Amygdala (tissue), 56 donors: ENCODE measurements around the gene UBE2G1.
"Not testable (repeated sequence)": the region's sequence is repeated elsewhere in the genome, so short reads cannot be mapped to it uniquely, and the experiment has no call there.

ENCODE experiments used
- DNase-seq, 56 donors: peaks; one replicate each; lab custom pipeline; 2025; lab: John Stamatoyannopoulos, UW

Gene UBE2G1

GRCh38 chr17:4366327-4367063 lies at the start of gene UBE2G1:
Gene UBE2G1 (minus strand): TSS chr17:4366675. CDS start chr17:4366316, 359 bp downstream.
- peak; percentile 66 to 99 (median 96) for DNase-seq

GRCh38 chr17:4412933-4413831 lies 46.7 kb upstream of the UBE2G1 start:
- peak; percentile 16 to 94 (median 74) for DNase-seq

- DNase-seq, result no peak
Observed at GRCh38 chr17:4411201-4411600, 44.7 kb upstream of the UBE2G1 start.

GRCh38 chr17:4409659-4410058 lies 43.2 kb upstream of the UBE2G1 start:
- DNase-seq, result no peak

- DNase-seq, result no peak
Observed at GRCh38 chr17:4407851-4408250, 41.4 kb upstream of the UBE2G1 start.

GRCh38 chr17:4407216-4407615 lies 40.7 kb upstream of the UBE2G1 start:
- no peak for DNase-seq

- DNase-seq, result no peak
Observed at GRCh38 chr17:4406386-4406785, 39.9 kb upstream of the UBE2G1 start.

- no peak for DNase-seq
Observed at GRCh38 chr17:4405699-4406098, 39.2 kb upstream of the UBE2G1 start.

GRCh38 chr17:4405038-4405669 lies 38.7 kb upstream of the UBE2G1 start:
- DNase-seq, result no peak

GRCh38 chr17:4397840-4398239 lies 31.4 kb upstream of the UBE2G1 start:
- DNase-seq, result no peak

- no peak for DNase-seq
Observed at GRCh38 chr17:4395111-4395478, 28.6 kb upstream of the UBE2G1 start.

- DNase-seq, result no peak
Observed at GRCh38 chr17:4394208-4395110, 28.0 kb upstream of the UBE2G1 start.

- no peak for DNase-seq
Observed at GRCh38 chr17:4393806-4394205, 27.3 kb upstream of the UBE2G1 start.

GRCh38 chr17:4389079-4389478 lies 22.6 kb upstream of the UBE2G1 start:
- no peak for DNase-seq

- DNase-seq, result no peak
Observed at GRCh38 chr17:4387137-4387536, 20.7 kb upstream of the UBE2G1 start.

- no peak for DNase-seq
Observed at GRCh38 chr17:4386406-4386805, 19.9 kb upstream of the UBE2G1 start.

GRCh38 chr17:4381690-4382671 lies 15.5 kb upstream of the UBE2G1 start:
- DNase-seq, result no peak

- no peak for DNase-seq
Observed at GRCh38 chr17:4378626-4379025, 12.2 kb upstream of the UBE2G1 start.

- not testable (repeated sequence) for DNase-seq
Observed at GRCh38 chr17:4377247-4377646, 10.8 kb upstream of the UBE2G1 start.
